Measurements from ENCODE around the gene SERINC1. TPM values are rescaled to one million over a fixed set of nuclear protein-coding genes. Genes with fewer than 3 reads are reported as not detected.
"Not testable (repeated sequence)": the region's sequence is repeated elsewhere in the genome, so short reads cannot be mapped to it uniquely, and the experiment has no call there.

SERINC1 gene
- total RNA-seq: 185 to 198 TPM (median 198 TPM) in 3 replicates
- long read RNA-seq, transcript SERINC1-201 (10 exons, 3,137 nt): major isoform, 201 of 222 reads
- long read RNA-seq, partial matches to known transcripts: 12 of 222 reads
- long read RNA-seq, other reads (novel, unspliced or antisense): 9 of 222 reads

GRCh38 chr6:122471107-122472021 is at the start of gene SERINC1:
Gene SERINC1 (minus strand): TSS chr6:122471807. CDS start chr6:122471737, 70 bp downstream.
- no peak for TF ChIP-seq CTCF (IDR thresholded peaks at IDR 0.05)
- H3K9me3 Mint-ChIP-seq (ENCODE audit: low read depth): no peaks in the 10 kb centered on the region
- peak within 1 kb of the TSS; percentile 100 for H3K27ac Mint-ChIP-seq (ENCODE audit: unreplicated experiment)
- peak within 1 kb of the TSS; percentile 97 for H3K4me3 Mint-ChIP-seq (ENCODE audit: unreplicated experiment)
- no peaks in the 10 kb centered on the region for H3K27me3 Mint-ChIP-seq (ENCODE audit: low read depth)
- peak; percentile 96 for DNase-seq (ENCODE audit: low spot score)
- peaks cover 3% of the 10 kb centered on the region for H3K36me3 Mint-ChIP-seq (ENCODE audit: low read depth)
- peaks cover 42% of the 10 kb centered on the region for H3K4me1 Mint-ChIP-seq (ENCODE audit: low read depth)

GRCh38 chr6:122511193-122511924 is 39.8 kb upstream of the SERINC1 start:
- H3K27me3 Mint-ChIP-seq (ENCODE audit: low read depth): no peaks in the 10 kb centered on the region
- no peak for DNase-seq (ENCODE audit: low spot score)
- H3K4me3 Mint-ChIP-seq (ENCODE audit: unreplicated experiment): no peak overlapping the region
- H3K36me3 Mint-ChIP-seq (ENCODE audit: low read depth): peaks cover 33% of the 10 kb centered on the region
- peaks cover 13% of the 10 kb centered on the region for H3K9me3 Mint-ChIP-seq (ENCODE audit: low read depth)
- TF ChIP-seq CTCF (IDR thresholded peaks at IDR 0.05): no peak
- H3K4me1 Mint-ChIP-seq (ENCODE audit: low read depth): no peaks in the 10 kb centered on the region
- H3K27ac Mint-ChIP-seq (ENCODE audit: unreplicated experiment): no peak overlapping the region

GRCh38 chr6:122505170-122505569 is 33.6 kb upstream of the SERINC1 start:
- H3K4me1 Mint-ChIP-seq (ENCODE audit: low read depth); H3K27ac Mint-ChIP-seq (ENCODE audit: unreplicated experiment); H3K4me3 Mint-ChIP-seq (ENCODE audit: unreplicated experiment); H3K27me3 Mint-ChIP-seq (ENCODE audit: low read depth); DNase-seq (ENCODE audit: low spot score): not testable (repeated sequence)
- Mint-ChIP-seq H3K36me3 (ENCODE audit: low read depth) (peaks cover 39% of the 10 kb centered on the region), H3K9me3 (ENCODE audit: low read depth) (peaks cover 53% of the 10 kb centered on the region)

- no peak overlapping the region for H3K4me3 Mint-ChIP-seq (ENCODE audit: unreplicated experiment)
- TF ChIP-seq CTCF (IDR thresholded peaks at IDR 0.05): no peak
- H3K27me3 Mint-ChIP-seq (ENCODE audit: low read depth): no peaks in the 10 kb centered on the region
- DNase-seq (ENCODE audit: low spot score): no peak
- no peak overlapping the region for H3K27ac Mint-ChIP-seq (ENCODE audit: unreplicated experiment)
- H3K4me1 Mint-ChIP-seq (ENCODE audit: low read depth): no peaks in the 10 kb centered on the region
- peaks cover 70% of the 10 kb centered on the region for H3K9me3 Mint-ChIP-seq (ENCODE audit: low read depth)
- peaks cover 43% of the 10 kb centered on the region for H3K36me3 Mint-ChIP-seq (ENCODE audit: low read depth)
These were observed 29.9 kb upstream of the SERINC1 start for GRCh38 chr6:122501475-122501874.

- Mint-ChIP-seq H3K9me3 (ENCODE audit: low read depth) (peaks cover 36% of the 10 kb centered on the region), H3K27ac (ENCODE audit: unreplicated experiment) (no peak overlapping the region), H3K27me3 (ENCODE audit: low read depth) (no peaks in the 10 kb centered on the region), H3K4me1 (ENCODE audit: low read depth) (peaks cover 18% of the 10 kb centered on the region), H3K4me3 (ENCODE audit: unreplicated experiment) (no peak overlapping the region), H3K36me3 (ENCODE audit: low read depth) (peaks cover 32% of the 10 kb centered on the region)
- no peak for TF ChIP-seq CTCF (IDR thresholded peaks at IDR 0.05)
- DNase-seq (ENCODE audit: low spot score): no peak
These were observed 24.0 kb upstream of the SERINC1 start for GRCh38 chr6:122495612-122496011.
